COLO829 (cell line): ENCODE measurements around the gene ZNF525.
"Not testable (repeated sequence)": the region's sequence is repeated elsewhere in the genome, so short reads cannot be mapped to it uniquely, and the experiment has no call there.

Experiments
- DNase-seq: peaks from one replicate; pipeline ENCODE4 v3.0.0; 2012; ENCODE audit warnings: low spot score

The ZNF525 gene

DNA sequence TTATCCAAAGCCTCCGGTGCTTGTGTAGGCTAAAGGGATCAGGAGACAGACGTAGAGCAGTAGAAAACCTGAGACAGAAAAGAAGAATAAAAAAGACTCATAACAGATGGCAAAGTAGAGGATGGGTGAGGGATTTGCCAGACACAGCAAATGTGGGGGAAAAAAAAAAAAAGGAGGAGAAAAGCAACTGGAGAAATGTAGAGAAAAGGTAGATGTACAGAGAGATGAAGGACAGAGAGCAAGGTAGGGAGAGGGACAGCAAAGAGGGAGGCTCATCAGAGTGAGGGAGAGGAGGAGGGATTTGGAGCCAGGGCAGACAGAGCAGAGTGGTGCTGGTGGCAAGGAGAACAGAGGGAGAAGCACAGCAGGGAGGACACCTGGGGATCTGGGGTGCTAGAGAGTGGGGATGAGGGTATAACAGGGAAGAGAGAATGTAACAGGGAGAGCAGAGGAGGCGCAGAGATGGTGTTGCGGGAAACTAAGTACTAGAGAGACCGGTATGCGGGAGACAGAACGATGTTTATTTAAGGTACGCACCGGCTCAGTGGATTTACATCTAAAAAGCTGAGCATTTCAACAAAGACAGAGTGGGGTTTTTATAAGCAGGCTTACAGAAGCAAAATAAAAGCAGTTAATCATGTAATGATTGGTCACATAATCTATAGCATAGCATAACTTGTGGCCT is 30.5 kb downstream of the ZNF525 start:
- DNase-seq: not testable (repeated sequence)

DNA sequence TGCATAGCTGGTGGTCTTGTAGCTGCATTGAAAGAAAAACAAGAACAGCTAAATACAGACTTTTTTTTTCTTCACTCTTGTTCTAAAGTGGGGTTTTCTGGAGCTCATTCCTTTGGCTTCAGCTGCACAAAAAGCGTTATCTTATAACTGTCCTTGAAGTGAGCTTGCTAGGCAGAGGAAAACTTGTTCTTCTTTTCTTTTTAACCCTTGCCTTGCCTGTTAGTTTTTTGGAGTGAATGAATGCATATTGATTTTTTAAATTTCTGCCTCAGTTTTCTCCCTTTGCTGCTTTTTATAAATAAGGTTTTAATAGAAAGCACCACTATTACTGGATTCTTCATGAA is 31.0 kb downstream of the ZNF525 start:
- DNase-seq: no peak

DNA sequence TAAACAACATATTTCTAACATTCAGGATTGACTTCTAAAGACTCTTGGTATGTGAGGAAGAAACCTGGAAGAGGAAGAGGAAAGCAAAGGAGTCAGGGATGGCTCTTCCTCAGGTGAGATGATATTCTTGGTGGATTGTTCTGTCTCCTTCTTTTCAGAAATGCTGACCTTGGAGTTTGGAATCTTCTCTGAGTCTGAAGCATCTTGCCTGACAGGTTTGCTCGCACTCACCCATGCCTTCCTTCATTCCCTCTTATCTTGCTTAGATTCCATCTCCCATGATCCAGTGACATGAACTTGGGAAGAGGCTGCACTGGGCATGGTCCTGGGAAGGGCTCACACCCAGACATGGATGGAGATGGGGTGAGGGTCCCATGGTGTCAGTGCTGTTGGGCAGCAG is 32.4 kb downstream of the ZNF525 start:
- not testable (repeated sequence) for DNase-seq

DNA sequence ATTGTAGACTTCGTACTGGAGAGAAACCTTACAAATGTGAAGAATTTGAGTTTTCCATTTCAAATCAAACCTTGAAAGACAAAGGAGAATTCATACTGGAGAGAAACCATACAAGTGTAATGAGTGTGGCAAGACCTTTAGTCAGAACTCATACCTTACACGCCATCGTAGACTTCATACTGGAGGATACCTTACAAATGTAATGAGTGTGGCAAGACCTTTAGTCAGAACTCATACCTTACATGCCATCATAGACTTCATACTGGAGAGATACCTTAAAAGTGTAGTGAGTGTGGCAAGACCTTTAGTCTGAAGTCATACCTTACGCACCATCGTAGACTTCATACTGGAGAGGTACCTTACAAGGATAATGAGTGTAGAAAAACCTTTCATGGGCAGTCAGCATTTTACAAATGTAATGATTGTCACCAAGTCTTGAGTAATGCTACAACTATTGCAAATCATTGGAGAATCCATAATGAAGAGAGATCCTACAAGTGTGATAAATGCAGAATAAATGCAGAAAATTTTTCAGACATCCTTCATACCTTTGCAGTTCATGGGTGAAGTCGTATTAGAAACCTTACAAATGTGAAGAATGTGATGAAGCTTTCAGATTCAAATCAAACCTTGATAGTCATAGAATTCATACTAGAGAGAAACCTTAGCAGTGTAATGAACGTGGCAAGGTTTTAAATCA is 44.1 kb downstream of the ZNF525 start:
- no peak for DNase-seq

DNA sequence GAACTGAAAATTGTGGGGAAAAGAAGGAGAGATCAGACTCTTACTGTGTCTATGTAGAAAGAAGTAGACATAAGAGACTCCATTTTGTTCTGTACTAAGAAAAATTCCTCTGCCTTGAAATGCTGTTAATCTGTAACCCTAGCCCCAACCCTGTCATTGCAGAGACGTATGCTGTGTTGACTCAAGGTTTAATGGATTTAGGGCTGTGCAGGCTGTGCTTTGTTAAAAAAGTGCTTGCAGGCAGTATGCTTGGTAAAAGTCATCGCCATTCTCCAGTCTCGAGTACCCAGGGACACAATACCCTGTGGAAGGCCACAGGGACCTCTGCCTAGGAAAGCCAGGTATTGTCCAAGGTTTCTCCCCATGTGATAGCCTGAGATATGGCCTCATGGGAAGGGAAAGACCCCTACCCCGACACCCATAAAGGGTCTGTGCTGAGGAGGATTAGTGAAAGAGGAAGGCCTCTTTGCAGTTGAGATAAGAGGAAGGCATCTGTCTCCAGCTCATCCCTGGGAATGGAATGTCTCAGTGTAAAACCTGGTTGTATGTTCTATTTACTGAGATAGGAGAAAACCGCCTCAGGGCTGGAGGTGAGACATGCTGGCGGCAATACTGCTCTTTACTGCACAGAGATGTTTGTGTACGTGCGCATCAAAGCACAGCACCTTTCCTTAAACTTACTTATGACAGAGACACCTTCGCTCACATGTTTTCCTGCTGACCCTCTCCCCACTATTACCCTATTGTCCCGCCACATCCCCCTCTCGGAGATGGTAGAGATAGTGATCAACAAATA is 55.2 kb downstream of the ZNF525 start:
- not testable (repeated sequence) for DNase-seq

DNA sequence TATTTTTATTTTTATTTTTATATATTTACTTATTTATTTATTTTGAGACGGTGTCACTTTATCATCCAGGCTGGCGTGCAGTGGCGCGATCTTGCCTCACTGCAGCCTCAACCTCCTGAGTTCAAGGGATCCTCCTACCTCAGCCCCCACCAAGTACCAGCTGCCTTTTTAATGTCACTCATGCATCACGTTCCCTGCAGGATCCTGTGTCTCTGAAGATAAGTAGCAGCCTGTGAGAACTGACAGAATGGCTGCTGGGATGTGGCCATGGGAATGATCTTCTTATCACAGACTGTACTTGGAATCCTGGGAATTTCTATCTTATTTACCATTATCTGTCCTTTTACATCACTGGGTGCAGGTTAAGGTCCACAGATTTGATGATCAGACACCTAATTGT is 57.0 kb downstream of the ZNF525 start:
- no peak for DNase-seq

DNA sequence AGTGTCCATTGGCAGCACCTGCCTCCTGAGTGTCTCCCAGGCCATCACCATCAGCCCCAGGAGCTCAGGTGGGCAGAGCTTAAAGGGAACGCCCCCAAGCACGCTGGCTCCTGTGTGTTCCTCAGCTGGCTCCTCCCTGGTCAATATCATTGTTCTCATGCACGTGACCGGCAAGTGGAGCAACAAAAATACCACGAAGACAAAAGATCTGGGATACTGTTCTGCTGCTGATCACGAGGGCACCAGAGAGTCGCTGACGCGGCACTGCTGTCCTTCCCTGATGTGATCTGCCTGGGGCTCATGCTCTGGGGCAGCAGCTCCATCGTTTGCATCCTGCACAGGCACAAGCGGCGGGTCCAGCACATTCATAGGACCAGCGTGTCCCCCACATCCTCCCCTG is 57.6 kb downstream of the ZNF525 start:
- not testable (repeated sequence) for DNase-seq

DNA sequence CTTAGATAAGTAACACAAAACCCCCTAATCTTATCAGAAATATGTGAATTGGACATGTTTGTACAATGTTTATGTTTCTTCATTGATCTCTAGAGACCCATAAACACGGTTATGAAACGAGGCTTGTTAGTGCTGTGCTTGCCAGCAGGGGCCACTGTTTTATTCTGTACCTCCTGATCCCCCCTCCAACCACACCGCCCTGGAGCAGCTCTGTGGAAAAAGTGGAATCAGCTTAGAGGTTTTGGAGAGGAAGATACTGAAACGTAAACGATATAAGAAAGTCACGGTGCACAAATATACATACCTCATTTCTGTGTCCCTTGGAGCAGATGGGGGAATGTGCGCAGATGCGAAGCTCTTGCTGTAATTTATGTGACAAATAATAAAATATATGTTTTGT is 58.2 kb downstream of the ZNF525 start:
- DNase-seq: not testable (repeated sequence)

DNA sequence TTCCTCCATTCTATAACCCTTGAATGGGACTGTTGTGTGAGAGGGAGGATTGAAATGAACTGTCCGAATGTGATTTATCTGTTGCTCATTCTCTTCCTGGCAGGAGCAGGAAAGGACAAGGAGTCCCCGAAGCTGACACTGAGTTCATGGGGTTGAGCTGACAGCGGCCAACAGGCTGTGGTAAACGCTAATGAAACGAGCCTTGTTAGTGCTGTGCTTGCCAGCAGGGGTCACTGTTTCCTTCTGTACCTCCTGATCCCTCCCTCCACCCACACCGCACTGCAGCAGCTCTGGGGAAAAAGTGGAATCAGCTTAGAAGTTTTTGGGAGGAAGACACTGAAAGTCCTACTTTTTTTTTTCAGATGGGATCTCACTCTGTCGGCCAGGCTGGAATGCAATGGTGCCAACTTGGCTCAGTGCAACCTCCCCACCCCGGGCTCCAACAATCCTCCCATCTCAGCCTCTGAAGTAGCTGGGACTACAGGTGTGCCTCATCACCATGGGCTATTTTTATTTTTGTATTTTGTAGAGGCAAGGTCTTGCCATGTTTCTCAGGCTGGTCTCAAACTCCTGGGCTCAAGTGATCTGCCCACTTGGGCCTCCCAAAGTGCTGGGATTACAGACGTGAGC is 59.6 kb downstream of the ZNF525 start:
- peak; percentile 7 for DNase-seq

DNA sequence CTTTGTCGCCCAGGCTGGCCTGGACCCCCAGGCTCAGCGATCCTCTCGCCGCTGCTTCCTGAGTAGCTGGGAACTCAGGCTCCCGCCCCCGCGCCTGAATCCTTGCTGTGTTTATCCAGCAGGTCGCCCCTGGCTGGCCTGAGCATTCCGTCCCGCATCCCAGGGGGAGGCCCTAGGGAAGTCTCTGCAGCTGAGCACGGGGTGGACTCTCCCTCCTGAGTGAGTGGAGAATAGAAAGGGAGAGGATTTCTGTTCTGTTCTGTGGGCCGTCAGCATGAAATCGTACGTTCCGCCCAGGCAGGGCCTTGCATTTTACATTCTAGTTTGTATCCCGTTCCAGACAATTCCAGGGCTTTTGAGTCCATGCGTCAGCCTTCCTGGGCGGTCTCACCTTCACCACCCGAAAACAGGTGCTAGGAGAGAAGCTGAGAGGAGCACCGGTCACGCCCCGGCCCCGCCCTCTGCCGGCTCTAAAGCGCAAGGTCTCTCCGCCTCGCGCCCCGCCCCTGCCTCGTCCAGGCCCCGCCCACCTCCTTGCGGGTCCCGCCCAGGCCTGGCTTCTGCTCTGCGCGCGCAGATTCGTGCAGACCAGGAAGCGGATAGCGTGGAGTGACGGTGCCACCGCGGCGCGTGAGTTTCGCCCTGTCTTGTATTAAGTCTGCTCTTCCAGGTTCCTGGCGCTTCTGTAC is 66.0 kb downstream of the ZNF525 start, which contains the start of gene ZNF761:
Gene ZNF761, plus strand, starts transcription at position 586 of the 689 bp plus-strand sequence. CDS start 15,285 bp downstream, outside the sequence.
- peak; percentile 73 for DNase-seq

DNA sequence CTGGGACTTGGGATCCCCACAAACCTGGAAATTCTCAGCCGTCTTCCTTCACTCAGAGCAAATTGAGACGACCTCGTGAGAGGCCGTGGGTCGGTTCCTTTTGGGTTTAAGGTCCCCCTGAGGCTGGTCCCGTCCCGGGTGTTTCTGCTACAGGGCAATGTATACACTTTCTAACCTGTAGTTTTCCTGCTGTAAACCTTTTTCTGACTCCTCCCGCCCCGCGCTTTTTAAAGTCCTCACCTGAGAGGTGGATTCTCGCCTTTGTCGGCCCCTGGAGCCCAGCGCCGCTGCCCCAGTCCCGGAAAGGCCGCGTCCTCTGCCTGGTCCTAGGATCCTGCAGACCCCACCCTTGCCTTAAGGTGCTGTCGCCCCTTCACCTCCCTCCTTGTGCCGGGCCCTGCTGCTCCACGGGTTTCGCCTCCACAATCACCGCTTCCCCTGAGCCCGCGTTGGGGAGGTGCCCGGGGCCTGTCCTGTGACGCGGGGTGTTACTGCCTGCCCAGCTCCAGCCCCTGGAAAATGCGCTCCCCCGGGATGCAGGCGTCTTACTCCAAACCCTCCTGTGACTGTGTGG is 66.7 kb downstream of the ZNF525 start:
- DNase-seq: no peak
